Muscle of leg (tissue), 11 donors: ENCODE measurements around the gene MAML3. TPM values are rescaled to one million over a fixed set of nuclear protein-coding genes. Genes with fewer than 3 reads are reported as not detected.
A peak's percentile ranks its signal among the peaks of the same experiment; 100 is the strongest.

Experiments used
- DNase-seq: peaks from one replicate; pipeline ENCODE4 v3.0.0; 2013
- H3K27ac ChIP-seq: one replicate; pipeline ENCODE4 v1.5.1; 2013; ENCODE audit warnings: mild to moderate bottlenecking, low read length, control low read depth
- H3K27me3 ChIP-seq: one replicate; pipeline ENCODE4 v1.6.1; 2013; ENCODE audit warnings: low read length; ENCODE audit not compliant: control insufficient read depth, insufficient read depth
- H3K36me3 ChIP-seq: one replicate; pipeline ENCODE4 v1.6.1; 2013; ENCODE audit warnings: low read length; ENCODE audit not compliant: control insufficient read depth, insufficient read depth
- H3K4me1 ChIP-seq: one replicate; pipeline ENCODE4 v1.6.1; 2013; ENCODE audit warnings: low read length; ENCODE audit not compliant: control insufficient read depth, insufficient read depth
- H3K4me3 ChIP-seq: one replicate; pipeline ENCODE4 v1.5.1; 2013; ENCODE audit warnings: low read length, control low read depth
- H3K9me3 ChIP-seq: replicated peaks from 2 replicates; pipeline ENCODE4 v1.6.1; 2013; ENCODE audit warnings: low read depth, low read length; ENCODE audit not compliant: control insufficient read depth
- WGBS: methylation state at CpG from one replicate; pipeline ENCODE4 v1.1.5; 2013; ENCODE audit warnings: missing lambda C conversion rate; ENCODE audit not compliant: insufficient coverage; 5-methylcytosine and 5-hydroxymethylcytosine counted together
- polyA plus RNA-seq, 8 donors: library from polyadenylated mRNA; unstranded; fragments of 120-200 nt; gene quantifications; one replicate each; pipeline versions ENCODE4 v1.2.1 to v1.2.3, GENCODE V29; 2013; ENCODE audit warnings: inconsistent platforms in 1 of 8, low replicate concordance in 1 of 8; ENCODE audit not compliant: insufficient read length in 8 of 8, insufficient read depth in 1 of 8
- total RNA-seq: library from RNA; stranded (reverse); fragments of 120-200 nt; gene quantifications from one replicate; pipeline ENCODE4 v1.2.4, GENCODE V29; 2013

MAML3 gene
- total and polyA plus RNA-seq, 9 donors, result 3.0 to 5.5 (median 5.0) TPM

- Histone ChIP-seq H3K27ac (no peak overlapping the region), H3K9me3 (peaks cover 2% of the 10 kb centered on the region), H3K4me1 (peaks cover 2% of the 10 kb centered on the region), H3K4me3 (no peak overlapping the region), H3K36me3 (peaks cover 23% of the 10 kb centered on the region), H3K27me3 (no peaks in the 10 kb centered on the region)
- WGBS, result 89% methylated on average over 1 of the region's 6 CpGs
- peak; percentile 26 for DNase-seq
These were observed 471.2 kb downstream of the MAML3 start for GRCh38 chr4:139682741-139683151.

GRCh38 chr4:139682309-139682708 is 471.7 kb downstream of the MAML3 start:
- 100% methylated on average over 2 of the region's 2 CpGs for WGBS
- Histone ChIP-seq H3K36me3 (peaks cover 23% of the 10 kb centered on the region), H3K9me3 (peaks cover 2% of the 10 kb centered on the region), H3K4me3 (no peak overlapping the region), H3K4me1 (peaks cover 2% of the 10 kb centered on the region), H3K27ac (no peak overlapping the region), H3K27me3 (no peaks in the 10 kb centered on the region)
- DNase-seq, result no peak

- no peaks in the 10 kb centered on the region for H3K9me3 ChIP-seq
- H3K4me3 ChIP-seq, result no peak overlapping the region
- H3K4me1 ChIP-seq, result no peaks in the 10 kb centered on the region
- DNase-seq, result no peak
- no peaks in the 10 kb centered on the region for H3K27me3 ChIP-seq
- 83% methylated on average over 4 of the region's 4 CpGs for WGBS
- peaks cover 19% of the 10 kb centered on the region for H3K36me3 ChIP-seq
- H3K27ac ChIP-seq, result no peak overlapping the region
These were observed 476.9 kb downstream of the MAML3 start for GRCh38 chr4:139676913-139677585.

- Histone ChIP-seq H3K36me3 (peaks cover 19% of the 10 kb centered on the region), H3K4me3 (no peak overlapping the region), H3K9me3 (no peaks in the 10 kb centered on the region), H3K4me1 (no peaks in the 10 kb centered on the region), H3K27ac (no peak overlapping the region), H3K27me3 (no peaks in the 10 kb centered on the region)
- WGBS, result no CpG with 5 or more reads among the region's 2 CpGs
- no peak for DNase-seq
These were observed 477.6 kb downstream of the MAML3 start for GRCh38 chr4:139676365-139676764.

- H3K4me3 ChIP-seq, result no peak overlapping the region
- no peak for DNase-seq
- peaks cover 19% of the 10 kb centered on the region for H3K36me3 ChIP-seq
- no peaks in the 10 kb centered on the region for H3K27me3 ChIP-seq
- H3K4me1 ChIP-seq, result no peaks in the 10 kb centered on the region
- 97% methylated on average over 6 of the region's 9 CpGs for WGBS
- peak overlapping the region; percentile 0 for H3K27ac ChIP-seq
- H3K9me3 ChIP-seq, result no peaks in the 10 kb centered on the region
These were observed 478.3 kb downstream of the MAML3 start for GRCh38 chr4:139675651-139676050.

- Histone ChIP-seq H3K4me3 (no peak overlapping the region), H3K4me1 (no peaks in the 10 kb centered on the region), H3K27me3 (no peaks in the 10 kb centered on the region), H3K9me3 (no peaks in the 10 kb centered on the region), H3K27ac (no peak overlapping the region), H3K36me3 (peaks cover 23% of the 10 kb centered on the region)
- peak; percentile 73 for DNase-seq
- WGBS, result 70% methylated on average over 5 of the region's 10 CpGs
These were observed 479.0 kb downstream of the MAML3 start for GRCh38 chr4:139674875-139675550.

GRCh38 chr4:139672732-139673131 is 481.3 kb downstream of the MAML3 start:
- Histone ChIP-seq H3K27me3 (no peaks in the 10 kb centered on the region), H3K36me3 (peaks cover 11% of the 10 kb centered on the region), H3K9me3 (no peaks in the 10 kb centered on the region), H3K27ac (no peak overlapping the region), H3K4me1 (peaks cover under 1% of the 10 kb centered on the region), H3K4me3 (no peak overlapping the region)
- no CpG with 5 or more reads among the region's 4 CpGs for WGBS
- no peak for DNase-seq

GRCh38 chr4:139672215-139672614 is 481.8 kb downstream of the MAML3 start:
- Histone ChIP-seq H3K4me3 (no peak overlapping the region), H3K36me3 (peaks cover 11% of the 10 kb centered on the region), H3K9me3 (no peaks in the 10 kb centered on the region), H3K27ac (no peak overlapping the region), H3K27me3 (no peaks in the 10 kb centered on the region), H3K4me1 (peaks cover 6% of the 10 kb centered on the region)
- WGBS, result 100% methylated on average over 2 of the region's 2 CpGs
- DNase-seq, result no peak

GRCh38 chr4:139670775-139671174 is 483.2 kb downstream of the MAML3 start:
- Histone ChIP-seq H3K27me3 (no peaks in the 10 kb centered on the region), H3K9me3 (no peaks in the 10 kb centered on the region), H3K27ac (no peak overlapping the region), H3K4me1 (peaks cover 15% of the 10 kb centered on the region), H3K4me3 (no peak overlapping the region), H3K36me3 (peaks cover 11% of the 10 kb centered on the region)
- WGBS, result 90% methylated on average over 2 of the region's 3 CpGs
- DNase-seq, result no peak

- no peak for DNase-seq
- 66% methylated on average over 4 of the region's 6 CpGs for WGBS
- Histone ChIP-seq H3K4me3 (no peak overlapping the region), H3K36me3 (peaks cover 8% of the 10 kb centered on the region), H3K9me3 (no peaks in the 10 kb centered on the region), H3K27ac (no peak overlapping the region), H3K27me3 (no peaks in the 10 kb centered on the region), H3K4me1 (peaks cover 21% of the 10 kb centered on the region)
These were observed 484.1 kb downstream of the MAML3 start for GRCh38 chr4:139669890-139670289.
